Activated T-cell treated with anti-CD3 and anti-CD28 coated beads, Interleukin-2, amount 50 U/mL, for 4 hours (primary cell): ENCODE results near the gene CEP72. TPM values are rescaled to one million over a fixed set of nuclear protein-coding genes. Genes with fewer than 3 reads are reported as not detected.
"Not testable (repeated sequence)": the region's sequence is repeated elsewhere in the genome, so short reads cannot be mapped to it uniquely, and the experiment has no call there.

Experiments used
- ATAC-seq, 2 donors: fragments of 200-7000 bp; cut with Tn5 transposase; one replicate each; pipeline ENCODE4 v1.10.0; 2021
- DNase-seq: peaks from one replicate; pipeline ENCODE4 v3.0.0-alpha.2; 2020
- H3K27me3 Mint-ChIP-seq: one replicate; pipeline ENCODE4 v1.8.0; 2021; ENCODE audit warnings: low read depth, mixed read lengths
- H3K36me3 Mint-ChIP-seq: one replicate; pipeline ENCODE4 v1.8.0; 2022; ENCODE audit warnings: mixed read lengths; ENCODE audit not compliant: insufficient read depth
- H3K4me1 Mint-ChIP-seq: one replicate; pipeline ENCODE4 v1.8.0; 2021; ENCODE audit warnings: low read depth, mixed read lengths
- H3K4me3 Mint-ChIP-seq: one replicate; pipeline ENCODE4 v1.8.0; 2021; ENCODE audit warnings: mild to moderate bottlenecking, moderate library complexity, mixed read lengths
- H3K9me3 Mint-ChIP-seq: one replicate; pipeline ENCODE4 v1.8.0; 2021; ENCODE audit warnings: mixed read lengths
- total RNA-seq, 3 donors: library from RNA; stranded (reverse); gene quantifications; one replicate each; pipeline ENCODE4 v1.2.1, GENCODE V29; 2021

CEP72 gene
- total RNA-seq, 3 donors from 2014 or later = 19.7 to 20.4 (median 19.9) TPM

DNA sequence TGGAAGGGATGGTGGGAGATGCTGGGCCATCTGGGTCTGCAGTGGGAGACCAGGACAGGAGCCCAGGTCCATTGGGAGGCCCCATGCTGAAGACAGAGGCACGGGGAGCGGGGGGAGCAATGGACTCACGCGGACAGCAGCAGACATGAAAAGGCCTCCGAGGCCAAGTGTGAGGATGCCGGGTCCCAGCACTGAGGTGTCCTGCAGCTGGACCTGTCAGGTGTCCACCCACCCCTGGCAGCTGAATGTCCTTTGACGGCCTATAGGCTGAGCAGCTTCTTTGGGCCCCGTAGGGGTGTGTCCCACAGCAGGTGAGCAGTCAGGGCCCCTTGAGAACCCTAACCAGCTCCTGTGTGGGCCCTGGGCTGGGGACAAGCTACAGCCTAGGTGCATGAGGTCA lies 84.1 kb downstream of the CEP72 start:
- not testable (repeated sequence) for ATAC-seq, H3K36me3 Mint-ChIP-seq, H3K9me3 Mint-ChIP-seq, H3K4me3 Mint-ChIP-seq, H3K27me3 Mint-ChIP-seq, DNase-seq, H3K4me1 Mint-ChIP-seq

- not testable (repeated sequence) for ATAC-seq, H3K9me3 Mint-ChIP-seq, H3K27me3 Mint-ChIP-seq, H3K36me3 Mint-ChIP-seq, DNase-seq, H3K4me1 Mint-ChIP-seq, H3K4me3 Mint-ChIP-seq
These were observed 84.9 kb downstream of the CEP72 start for GRCh38 chr5:696753-697702.

Other genes with a start within 250 kb of the CEP72 start
- gene EXOC3, start 169.2 kb upstream of the CEP72 start, total RNA-seq = 10 to 100 TPM; 62.7 to 78.3 (median 67.2) TPM
- gene SLC9A3, start 87.9 kb upstream of the CEP72 start, total RNA-seq = 1 to 10 TPM; 3.4 to 4.9 (median 3.5) TPM
- gene TPPP, start 81.0 kb downstream of the CEP72 start, total RNA-seq = under 1 TPM; 0.08 to 0.19 (median 0.08) TPM
- gene ZDHHC11B, start 172.4 kb downstream of the CEP72 start, total RNA-seq = under 1 TPM; 0.21 to 0.66 (median 0.30) TPM
- 1 to 10 TPM; 6.0 to 7.0 (median 6.2) TPM for gene ZDHHC11, start 238.6 kb downstream of the CEP72 start, total RNA-seq